ENCODE measurements around the gene CLDN6. TPM values are rescaled to one million over a fixed set of nuclear protein-coding genes. Genes with fewer than 3 reads are reported as not detected.
"Not testable (repeated sequence)": the region's sequence is repeated elsewhere in the genome, so short reads cannot be mapped to it uniquely, and the experiment has no call there.

Gene CLDN6
- polyA plus RNA-seq, 4 donors: 32.8 to 39.4 (median 35.9) TPM

DNA sequence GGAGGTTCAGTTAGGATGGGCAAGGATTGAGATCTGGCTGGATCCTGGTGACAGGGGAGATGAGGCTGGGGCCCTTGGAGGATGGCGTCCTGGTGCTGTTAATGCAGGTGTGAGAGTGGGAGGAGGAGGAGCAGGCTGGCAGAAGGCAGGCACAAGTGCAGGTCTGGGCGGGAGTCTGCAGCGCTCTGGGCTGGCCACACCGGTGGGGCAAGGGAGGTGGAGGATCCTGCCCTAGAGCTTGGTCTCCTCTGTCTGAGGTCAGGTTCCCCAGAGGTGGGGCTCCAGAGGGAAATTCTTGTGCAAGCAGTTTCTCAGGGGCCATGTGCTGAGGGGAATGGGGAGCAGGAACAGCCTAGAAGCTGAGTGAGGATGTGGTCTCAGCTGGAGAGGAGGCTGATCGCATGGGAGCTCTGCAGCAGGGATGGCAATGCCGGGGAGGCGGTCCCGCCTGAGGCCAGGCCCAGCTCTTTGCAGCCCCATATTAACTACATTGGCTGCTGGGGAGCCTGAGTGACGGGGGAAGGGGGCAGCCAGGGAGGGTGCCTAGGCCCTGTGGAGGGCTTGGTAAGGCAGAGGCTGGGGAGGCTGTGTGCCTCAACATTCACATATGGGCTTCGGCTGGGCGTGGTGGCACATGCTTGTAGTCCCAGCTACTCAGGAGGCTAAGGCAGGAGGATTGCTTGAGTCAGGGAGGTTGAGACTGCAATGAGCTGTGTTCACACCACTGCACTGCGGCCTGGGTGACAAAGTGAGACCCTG is 34.8 kb upstream of the CLDN6 start:
- not testable (repeated sequence) for DNase-seq (ENCODE audit: low read depth in 4 of 4, low spot score in 2 of 4)

DNA sequence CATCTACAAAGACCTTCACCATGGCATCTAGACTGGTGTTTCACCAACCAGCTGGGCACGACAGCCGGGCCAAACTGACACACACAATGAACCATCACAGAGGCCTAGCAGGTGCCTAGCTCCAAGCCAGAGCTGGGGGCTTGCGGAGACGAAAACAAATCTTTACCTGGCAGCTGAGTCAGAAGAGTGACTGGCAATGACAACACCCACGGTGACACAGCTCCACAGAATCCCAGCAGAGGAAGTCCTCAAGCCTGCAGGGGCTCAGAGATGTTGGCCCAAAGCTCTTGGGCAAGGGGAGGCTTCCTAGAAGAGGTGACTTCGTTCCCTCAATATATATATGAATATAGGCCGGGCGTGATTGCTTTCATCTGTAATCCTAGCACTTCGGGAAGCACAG is 33.5 kb upstream of the CLDN6 start:
- DNase-seq (ENCODE audit: low read depth in 4 of 4, low spot score in 2 of 4): no peak

DNA sequence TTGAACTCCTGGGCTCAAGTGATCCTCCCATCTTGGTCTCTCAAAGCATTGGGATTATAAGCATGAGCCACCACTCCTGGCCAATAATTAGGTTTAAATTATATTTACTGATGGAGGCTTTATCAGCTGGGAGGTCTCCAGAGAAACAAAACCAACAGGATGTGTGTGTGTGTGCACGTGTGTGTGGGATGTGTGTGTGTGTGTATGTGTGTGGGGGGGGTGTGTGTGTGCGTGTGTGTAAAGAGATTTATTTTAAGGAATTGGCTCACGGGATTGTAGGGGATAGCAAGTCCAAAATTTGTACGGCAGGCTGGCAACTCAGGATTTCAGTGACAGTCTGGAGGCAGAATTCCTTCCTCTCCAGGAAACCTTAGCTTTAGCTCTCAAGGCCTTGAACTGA is 33.0 kb upstream of the CLDN6 start:
- DNase-seq (ENCODE audit: low read depth in 4 of 4, low spot score in 2 of 4): no peak

DNA sequence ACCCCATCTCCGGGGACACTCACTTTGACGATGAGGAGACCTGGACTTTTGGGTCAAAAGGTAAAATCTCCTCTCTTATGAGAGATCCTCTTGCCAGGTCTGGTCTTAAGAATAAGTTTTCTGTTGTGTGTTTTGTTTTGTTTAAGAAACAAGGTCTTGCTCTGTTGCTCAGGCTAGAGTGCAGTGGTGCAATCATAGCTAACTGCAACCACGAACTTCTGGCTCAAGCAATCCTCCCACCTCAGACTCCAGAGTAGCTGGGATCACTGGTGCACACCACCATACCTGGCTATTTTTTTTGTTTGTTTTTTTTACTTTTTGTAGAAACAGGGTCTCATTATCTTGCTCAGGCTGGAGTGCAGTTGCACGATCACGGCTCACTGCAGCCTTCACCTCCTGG is 32.5 kb upstream of the CLDN6 start:
- no peak for DNase-seq (ENCODE audit: low read depth in 4 of 4, low spot score in 2 of 4)

DNA sequence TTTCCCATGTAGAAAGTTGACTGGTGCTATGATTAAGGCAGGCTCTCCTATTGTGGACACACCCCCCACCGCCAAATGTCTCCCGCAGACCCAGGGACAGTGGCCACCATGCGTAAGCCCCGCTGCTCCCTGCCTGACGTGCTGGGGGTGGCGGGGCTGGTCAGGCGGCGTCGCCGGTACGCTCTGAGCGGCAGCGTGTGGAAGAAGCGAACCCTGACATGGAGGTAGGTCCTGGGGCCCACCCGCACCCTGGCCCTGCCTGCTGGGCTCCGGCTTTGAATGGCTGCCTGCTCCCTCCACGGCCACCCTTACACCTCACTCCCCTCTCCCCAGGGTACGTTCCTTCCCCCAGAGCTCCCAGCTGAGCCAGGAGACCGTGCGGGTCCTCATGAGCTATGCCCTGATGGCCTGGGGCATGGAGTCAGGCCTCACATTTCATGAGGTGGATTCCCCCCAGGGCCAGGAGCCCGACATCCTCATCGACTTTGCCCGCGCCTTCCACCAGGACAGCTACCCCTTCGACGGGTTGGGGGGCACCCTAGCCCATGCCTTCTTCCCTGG is 32.0 kb upstream of the CLDN6 start:
- DNase-seq (ENCODE audit: low read depth in 4 of 4, low spot score in 2 of 4): no peak

DNA sequence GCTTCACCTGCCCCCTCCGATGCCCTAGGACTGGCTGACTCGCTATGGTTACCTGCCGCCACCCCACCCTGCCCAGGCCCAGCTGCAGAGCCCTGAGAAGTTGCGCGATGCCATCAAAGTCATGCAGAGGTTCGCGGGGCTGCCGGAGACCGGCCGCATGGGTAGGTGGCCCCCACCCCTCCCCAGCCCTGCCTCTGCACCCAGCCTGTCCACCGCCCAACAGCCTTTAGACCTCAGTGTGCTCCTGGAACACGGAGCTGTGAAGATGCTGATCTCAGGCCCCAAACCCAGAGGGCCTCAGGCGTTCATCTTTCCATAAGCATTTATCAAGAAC is 29.4 kb upstream of the CLDN6 start:
- DNase-seq (ENCODE audit: low read depth in 4 of 4, low spot score in 2 of 4): no peak

DNA sequence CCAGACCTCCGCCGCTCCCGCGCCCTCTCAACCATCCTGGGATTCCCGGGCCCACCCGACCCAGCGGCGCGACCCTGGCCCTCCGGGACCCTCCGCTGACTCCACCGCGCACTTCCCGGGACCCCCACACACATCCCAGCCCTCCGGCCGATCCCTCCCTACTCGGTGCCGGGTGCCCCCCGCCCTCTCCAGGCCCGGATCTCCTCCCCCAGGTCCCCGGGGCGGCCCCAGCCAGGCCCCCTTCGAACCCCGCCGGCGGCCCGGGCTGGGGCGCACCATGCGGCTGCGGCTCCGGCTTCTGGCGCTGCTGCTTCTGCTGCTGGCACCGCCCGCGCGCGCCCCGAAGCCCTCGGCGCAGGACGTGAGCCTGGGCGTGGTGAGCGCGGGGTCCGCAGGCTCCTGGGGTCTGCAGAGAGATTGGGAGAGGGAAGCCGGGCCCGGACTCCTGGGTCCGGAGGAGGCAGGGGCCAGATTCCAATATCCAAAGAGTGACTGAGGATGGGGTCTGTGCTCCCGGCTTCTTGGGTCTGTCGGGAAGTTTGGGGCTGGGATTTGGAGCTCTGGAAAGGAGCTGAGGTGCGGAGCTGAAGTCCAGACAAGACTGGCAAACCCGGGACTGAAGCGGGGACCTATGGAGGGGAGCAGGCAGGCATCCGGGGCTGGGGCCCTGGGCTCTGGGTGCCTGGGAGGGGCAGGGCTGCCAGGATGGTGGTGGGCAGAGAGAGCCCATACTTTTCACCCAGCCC is 28.8 kb upstream of the CLDN6 start:
- DNase-seq (ENCODE audit: low read depth in 4 of 4, low spot score in 2 of 4): no peak

DNA sequence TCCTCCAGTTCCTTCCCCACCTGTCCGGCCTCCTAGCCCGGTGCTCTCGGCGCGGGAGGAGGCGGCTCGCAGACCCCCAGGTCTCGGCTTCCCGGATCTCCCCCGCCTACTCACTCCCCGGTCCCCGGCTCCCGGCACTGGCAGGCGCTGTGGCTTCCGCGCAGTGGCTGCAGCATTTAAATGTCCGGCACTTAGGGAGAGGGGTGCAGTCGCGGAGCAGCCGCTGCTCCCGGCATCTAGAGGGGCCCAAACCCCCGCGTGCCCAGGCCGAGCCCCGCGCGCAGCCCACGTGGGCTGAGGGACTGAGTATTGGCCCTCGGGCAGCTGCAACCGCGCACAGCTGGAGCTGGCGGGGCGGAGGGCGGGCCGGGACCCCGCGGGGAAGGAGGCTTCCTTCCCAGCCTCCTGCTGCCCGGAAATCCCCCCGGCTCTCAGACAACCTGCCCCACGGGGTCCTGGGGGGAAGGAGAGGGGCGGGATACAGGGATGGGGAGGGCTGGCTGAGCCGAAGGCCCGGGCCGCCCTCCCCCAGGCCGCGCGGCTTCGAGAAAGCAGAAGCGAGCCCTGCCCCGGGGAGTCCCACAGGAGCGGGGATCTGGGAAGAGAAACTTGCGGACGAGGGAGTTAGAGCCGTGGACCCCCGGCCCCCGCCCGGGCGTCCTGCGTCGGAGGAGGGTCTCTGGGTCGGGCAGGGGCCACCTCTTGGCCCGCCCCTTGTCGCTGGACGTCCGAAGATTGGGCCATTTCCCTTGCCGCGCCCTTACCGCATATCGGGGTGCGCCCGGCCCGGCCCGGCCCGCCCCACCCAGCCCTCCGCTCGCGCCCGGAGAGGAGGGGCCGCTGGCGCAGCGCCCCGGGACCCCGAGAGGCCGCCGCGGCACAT is 28.0 kb upstream of the CLDN6 start, which contains the start of gene MMP25:
Gene MMP25, plus strand, starts transcription at position 804 of the 883 bp plus-strand sequence. CDS start 357 bp downstream, outside the sequence.
- DNase-seq (ENCODE audit: low read depth in 4 of 4, low spot score in 2 of 4): no peak

DNA sequence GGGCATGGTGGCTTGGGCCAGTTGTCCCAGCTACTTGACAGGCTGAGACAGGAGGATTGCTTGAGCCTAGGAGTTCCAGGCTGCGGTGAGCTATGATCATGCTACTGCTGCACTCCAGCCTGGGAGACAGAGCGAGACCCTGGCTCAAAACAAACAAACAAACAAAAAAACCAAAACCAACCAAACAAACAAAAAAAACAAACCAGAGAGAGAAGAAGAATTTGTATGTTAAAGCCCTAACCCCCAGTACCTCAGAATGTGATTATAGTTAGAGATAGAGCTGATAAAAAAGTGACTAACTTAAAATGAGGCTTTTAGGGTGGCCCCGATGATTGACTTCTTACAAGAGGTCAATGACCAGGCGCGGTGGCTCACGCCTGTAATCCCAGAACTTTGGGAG is 26.7 kb upstream of the CLDN6 start:
- no peak for DNase-seq (ENCODE audit: low read depth in 4 of 4, low spot score in 2 of 4)

DNA sequence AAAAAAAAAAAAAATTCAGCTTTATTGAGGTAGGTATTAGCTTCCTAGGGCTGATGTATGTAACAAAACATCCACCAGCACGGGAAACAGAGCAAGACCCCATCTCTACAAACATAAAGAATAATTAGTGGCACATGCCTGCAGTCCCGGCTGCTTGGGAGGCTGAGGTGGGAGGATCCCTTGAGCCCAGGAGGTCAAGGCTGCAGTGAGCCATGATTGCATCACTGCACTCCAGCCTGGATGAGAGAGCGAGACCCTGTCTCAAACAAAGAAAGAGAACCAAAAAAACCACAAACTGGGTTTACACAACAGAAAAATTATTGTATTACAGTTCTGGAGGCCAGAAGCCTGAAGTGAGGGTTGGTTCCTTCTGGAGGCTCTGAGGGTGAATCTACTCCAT is 24.4 kb upstream of the CLDN6 start:
- DNase-seq (ENCODE audit: low read depth in 4 of 4, low spot score in 2 of 4): no peak

DNA sequence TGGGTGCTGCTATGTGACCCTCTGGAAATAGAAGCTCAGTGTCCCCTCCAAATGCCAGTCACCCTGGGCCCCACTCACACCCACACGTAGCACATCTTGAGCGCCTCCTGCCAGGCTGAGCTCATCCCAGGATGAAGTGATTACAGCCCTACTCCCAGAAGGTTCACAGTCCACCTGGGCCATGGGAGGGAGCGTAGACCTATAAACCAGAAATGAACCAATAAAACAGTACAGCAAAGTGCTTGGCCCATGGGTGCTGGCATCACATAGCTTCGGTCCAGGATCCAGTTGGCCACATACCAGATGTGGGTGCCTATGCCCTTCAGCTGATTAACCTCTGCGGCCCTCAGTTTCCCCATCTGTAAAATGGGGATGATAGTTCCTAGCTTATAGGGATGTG is 20.9 kb upstream of the CLDN6 start:
- DNase-seq (ENCODE audit: low read depth in 4 of 4, low spot score in 2 of 4): no peak

DNA sequence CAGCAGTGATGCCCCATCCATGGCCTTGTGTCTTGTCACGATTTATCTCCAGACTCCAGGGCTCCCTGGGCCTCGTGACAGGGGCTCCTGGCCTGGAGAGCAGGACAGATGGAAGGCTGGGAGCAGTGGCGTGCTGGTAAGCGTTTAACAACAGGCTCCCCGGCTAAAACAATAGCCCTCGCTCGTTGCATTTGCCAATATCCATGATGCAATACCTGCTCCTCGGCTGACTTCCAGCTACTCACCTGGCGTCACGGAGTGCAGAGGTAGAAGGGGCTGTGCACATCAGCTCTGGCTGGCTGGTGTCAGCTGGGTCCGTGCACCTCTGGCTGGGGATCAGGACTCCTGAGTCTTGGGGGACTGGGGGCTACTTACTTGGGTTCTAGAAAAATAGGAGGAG is 20.3 kb upstream of the CLDN6 start:
- DNase-seq (ENCODE audit: low read depth in 4 of 4, low spot score in 2 of 4): no peak

DNA sequence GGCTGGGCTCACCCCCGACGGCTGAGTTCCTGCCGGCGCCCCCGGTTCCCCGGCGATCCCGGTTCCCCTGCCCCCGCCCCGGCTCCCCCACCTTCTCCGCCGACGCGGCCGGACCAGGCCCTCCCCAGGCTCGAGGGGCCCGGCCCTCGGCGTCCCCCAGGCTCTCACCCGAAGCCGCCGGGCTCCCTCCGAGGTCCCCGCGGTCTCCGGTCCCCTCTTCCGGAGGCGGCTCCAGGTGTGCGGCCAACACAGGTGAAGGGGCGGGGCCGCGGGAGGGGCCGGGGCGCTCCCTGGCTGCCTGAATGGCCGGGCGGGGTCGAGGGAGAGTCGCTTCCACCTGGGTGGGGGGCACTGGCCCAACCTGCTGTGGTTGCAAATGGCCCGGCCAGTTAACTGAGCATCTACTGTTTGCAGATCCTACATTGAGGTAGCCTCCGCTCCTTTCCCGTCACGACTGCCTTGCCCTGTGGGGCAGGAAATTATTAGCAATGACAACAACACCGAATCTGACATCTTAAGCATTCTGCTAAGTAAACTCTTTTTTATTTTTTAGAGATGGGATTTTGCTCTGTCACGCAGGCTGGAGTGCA is 18.8 kb upstream of the CLDN6 start, which contains the start of gene BICDL2:
Gene BICDL2, minus strand, starts transcription at position 219 of the 590 bp plus-strand sequence. CDS start 1,448 bp downstream, outside the sequence.
- no peak for DNase-seq (ENCODE audit: low read depth in 4 of 4, low spot score in 2 of 4)

DNA sequence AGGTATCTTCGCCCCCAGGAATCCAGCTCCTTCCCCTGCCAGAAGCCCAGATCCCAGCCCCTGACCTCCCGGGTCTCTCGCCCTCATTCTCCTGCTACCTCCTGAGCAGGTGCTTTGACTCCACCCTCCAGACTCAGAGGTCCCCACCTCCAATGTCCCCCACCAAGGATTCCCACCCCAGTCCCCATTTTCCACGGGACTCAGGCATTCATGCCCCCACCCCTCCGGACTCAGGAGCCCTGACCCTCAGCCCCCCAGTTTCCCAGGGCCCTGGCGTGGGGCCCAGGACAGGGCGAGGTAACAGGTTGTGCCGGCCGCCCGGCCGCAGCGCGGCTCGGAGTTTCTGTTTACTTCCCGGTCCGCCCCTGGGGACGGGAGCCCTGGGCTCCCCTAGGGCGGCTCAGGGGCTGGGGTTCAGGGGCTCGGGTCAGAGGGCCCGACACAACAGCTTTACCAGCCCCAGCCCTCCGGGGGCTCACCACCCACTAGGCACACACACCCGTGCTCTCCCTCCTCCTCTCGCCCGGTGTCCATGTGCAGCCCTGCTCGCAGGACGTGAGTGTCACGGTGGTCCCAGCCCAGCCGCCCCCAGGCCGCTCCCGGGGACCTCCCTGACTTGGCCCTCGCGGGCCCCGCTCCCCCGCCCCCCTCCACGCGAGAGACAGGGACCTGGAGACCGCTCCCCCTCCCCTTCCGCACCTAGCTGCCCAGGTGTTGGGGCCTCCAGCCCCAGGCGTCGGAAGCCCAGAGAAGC is 18.2 kb upstream of the CLDN6 start:
- no peak for DNase-seq (ENCODE audit: low read depth in 4 of 4, low spot score in 2 of 4)

DNA sequence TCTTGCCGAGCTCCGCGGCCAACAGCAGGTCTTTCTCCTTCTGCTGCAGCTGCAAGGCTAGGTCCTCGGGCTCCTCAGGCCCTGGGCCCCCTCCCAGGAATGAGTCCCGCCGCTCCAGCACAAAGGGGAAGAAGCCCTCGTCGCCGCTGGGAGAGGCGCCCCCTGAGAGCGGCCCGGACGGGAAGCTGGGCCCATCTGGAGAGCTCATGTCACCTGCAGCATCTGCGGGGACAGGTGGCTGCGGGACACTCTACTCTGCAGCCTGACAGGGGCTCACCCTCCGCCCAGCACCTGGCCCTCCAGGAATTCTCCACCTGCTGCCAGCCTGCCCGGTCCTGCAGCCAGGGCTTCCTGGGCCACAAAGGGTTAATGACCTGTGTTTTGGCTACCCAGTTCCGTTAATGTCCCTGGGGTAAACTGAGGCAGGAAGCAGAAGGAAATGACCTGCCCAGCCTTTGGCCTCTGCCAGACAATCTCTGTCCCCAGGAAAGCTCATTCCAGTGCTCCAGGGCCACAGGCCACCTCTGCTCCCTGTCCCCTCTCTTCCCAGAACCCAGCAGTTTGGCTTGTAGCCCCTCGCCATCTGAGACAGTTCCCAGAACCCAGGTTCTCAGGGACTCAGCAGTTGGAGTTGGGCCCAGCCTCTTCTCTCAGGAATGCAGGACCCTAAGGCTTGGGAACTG is 17.4 kb upstream of the CLDN6 start:
- DNase-seq (ENCODE audit: low read depth in 4 of 4, low spot score in 2 of 4): no peak

DNA sequence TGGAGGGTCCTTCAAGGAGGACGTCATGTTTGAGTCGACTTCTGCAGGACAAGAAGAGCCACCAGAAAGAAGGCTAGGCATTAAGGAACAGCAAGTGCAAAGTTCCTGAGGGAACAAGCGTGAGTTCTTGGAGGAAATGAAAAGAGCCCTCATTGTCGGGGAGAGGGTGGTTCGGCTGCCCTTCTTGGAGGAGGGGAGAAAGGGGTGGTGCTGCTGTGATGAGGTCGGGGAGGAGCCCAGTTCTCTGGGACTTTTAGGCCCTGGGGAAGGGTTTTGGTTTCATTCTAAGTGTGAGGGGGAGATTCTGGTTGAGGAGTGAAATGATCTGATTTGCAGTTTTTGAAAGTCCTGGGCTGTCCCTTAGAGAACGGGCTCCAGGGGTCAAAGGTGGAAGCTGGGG is 14.6 kb upstream of the CLDN6 start:
- DNase-seq (ENCODE audit: low read depth in 4 of 4, low spot score in 2 of 4): no peak

DNA sequence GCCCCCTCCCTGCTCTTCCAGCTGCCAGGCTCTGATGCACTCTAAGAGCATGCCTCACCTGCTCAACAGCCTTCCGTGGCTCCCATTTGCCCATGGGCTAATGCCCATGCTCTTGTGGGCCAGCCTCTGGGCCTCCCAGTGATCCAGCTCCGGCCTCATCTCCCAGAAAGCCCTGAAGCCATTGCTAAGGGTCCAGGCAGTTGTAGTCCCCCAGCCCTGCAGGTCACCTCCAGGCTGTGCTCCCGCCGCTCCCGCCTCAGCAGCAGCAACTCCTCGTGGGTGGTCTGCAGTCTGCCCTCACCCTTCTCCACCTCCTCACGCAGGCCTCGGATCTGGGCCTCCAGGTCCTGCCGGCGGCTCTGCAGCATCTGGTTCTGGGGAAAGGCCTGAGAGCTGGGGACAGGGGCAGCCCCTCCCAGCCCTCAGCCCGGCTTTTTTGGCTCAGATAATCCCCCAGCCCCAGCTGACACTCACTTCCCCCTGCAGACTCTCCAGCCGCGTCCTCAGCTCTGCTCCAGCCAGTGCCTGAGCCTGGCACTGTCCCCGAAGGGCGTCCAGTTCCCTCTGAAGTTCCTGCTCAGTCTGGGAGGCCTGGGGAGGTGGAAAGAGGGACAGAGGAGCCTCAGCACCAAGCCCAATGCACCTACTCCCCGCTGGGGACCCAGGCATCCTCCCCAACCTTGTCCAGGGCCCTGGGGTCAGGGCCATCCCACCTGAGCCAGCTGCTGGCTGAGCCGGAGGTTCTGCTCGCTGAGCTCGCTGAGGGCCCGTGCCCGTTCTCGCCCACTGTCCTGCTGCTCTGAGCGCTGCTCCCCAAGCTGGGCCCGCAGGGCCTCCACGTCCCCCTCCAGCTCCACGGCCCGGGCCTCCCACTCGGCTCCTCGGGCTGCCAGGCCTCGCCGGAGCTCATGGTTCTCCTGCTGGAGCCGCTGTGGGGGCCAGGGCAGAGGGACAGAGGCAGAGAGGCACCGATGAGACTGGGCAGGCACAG is 12.5 kb upstream of the CLDN6 start:
- no peak for DNase-seq (ENCODE audit: low read depth in 4 of 4, low spot score in 2 of 4)

Data from left renal cortex interstitium (tissue), 4 donors.